A549 treated with Hydrocortisone at 1 μM for 4 hours (cell line): Measurements from ENCODE around the gene PDZD8. TPM values are rescaled to one million over a fixed set of nuclear protein-coding genes. Genes with fewer than 3 reads are reported as not detected.

Source experiments
- total RNA-seq: library from RNA; stranded (reverse); fragments of 200-300 nt; extraction: Qiagen RNA extraction; gene quantifications from 5 replicates; pipeline ENCODE4 v1.2.3, GENCODE V29; 2022

PDZD8 gene, protein sequence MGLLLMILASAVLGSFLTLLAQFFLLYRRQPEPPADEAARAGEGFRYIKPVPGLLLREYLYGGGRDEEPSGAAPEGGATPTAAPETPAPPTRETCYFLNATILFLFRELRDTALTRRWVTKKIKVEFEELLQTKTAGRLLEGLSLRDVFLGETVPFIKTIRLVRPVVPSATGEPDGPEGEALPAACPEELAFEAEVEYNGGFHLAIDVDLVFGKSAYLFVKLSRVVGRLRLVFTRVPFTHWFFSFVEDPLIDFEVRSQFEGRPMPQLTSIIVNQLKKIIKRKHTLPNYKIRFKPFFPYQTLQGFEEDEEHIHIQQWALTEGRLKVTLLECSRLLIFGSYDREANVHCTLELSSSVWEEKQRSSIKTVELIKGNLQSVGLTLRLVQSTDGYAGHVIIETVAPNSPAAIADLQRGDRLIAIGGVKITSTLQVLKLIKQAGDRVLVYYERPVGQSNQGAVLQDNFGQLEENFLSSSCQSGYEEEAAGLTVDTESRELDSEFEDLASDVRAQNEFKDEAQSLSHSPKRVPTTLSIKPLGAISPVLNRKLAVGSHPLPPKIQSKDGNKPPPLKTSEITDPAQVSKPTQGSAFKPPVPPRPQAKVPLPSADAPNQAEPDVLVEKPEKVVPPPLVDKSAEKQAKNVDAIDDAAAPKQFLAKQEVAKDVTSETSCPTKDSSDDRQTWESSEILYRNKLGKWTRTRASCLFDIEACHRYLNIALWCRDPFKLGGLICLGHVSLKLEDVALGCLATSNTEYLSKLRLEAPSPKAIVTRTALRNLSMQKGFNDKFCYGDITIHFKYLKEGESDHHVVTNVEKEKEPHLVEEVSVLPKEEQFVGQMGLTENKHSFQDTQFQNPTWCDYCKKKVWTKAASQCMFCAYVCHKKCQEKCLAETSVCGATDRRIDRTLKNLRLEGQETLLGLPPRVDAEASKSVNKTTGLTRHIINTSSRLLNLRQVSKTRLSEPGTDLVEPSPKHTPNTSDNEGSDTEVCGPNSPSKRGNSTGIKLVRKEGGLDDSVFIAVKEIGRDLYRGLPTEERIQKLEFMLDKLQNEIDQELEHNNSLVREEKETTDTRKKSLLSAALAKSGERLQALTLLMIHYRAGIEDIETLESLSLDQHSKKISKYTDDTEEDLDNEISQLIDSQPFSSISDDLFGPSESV
- total RNA-seq = 19.2 to 34.2 TPM (median 25.2 TPM) in 5 replicates

DNA sequence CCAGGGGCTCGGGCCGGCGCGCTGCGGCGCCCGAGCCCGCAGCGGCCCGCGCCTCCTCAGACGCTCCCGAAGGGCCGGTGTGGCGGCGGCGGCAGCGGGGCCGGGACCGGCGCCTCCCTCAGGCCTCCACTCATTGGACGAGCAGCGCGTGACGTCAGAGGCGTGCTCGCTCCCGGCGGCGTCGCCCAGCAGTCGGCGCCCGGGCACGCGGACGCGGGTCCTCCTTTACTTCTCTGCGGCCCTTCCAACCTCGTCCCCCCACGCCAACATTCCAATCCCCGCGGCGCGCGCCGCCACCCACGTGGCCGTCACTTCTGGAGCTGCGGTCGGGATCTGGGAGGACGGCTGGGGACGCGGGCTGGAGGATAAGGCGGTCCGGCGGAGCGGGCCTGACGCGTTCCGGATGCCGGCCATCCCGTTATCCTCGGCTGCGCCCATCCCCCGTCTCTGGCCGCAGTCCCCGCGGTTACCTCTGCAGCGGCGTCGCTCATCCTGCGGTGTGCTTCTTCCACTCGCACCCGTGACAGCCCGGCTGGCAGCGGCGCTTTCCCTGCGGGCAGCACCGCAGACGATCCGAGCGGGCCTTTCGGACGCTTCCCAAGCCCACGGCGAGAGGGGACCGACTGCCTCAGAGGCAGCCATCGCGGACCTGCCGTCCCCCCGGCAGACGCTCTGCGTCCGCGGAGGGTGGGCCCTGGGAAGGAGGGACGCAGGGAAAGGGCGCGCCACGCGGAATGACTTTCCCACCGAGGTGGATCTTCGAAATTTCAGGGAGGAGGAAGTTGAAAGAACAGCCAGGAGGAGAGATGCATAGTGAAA, at the start of gene PDZD8:
TSS of gene PDZD8 (minus strand) at position 81 of the 819 bp plus-strand sequence. CDS start 213 bp downstream, outside the sequence.

DNA sequence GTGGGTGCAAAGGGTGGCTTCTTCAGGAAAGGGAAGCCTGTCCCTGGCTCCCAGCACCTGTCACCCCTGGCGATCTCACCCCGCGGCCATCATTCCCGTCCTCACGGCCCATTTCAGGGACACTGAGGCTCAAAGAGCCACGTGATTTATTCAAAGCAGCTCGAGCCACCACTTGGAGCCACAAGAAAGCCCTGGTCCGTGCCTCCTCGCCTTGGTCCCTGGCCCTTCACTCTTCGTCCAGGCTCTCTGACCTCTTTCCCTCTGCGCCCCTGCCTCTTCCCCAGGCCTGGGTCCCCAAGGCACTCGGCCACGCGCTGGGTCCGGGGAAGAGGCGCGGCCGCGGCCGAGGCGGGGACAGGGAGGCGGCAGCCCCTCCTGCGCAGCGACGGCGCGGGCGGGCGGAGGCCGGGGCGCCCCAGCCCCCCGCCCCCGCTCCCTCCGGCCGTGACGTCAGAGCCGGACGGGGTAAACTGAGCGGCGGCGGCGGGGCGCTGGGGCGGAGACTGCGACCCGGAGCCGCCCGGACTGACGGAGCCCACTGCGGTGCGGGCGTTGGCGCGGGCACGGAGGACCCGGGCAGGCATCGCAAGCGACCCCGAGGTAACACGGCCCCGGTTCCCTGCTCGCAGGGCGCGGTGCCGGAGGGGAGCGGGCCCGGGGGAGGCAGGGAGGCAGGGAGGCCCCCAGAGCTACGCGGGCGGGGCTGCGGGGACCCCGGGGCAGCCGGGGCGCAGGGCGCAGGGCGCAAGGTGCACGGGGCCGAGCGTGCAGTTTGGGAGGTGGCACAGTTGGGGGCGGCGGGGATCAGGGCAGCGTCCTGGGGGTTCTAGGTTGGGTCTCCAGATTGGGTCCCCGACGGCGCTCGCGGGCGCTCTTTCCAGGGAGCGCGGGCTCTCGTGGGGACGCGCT, 134.4 kb downstream of the PDZD8 start, which contains the start of gene SLC18A2:
TSS of gene SLC18A2 (plus strand) at position 494 of the 909 bp plus-strand sequence. CDS start 580 bp downstream, outside the sequence.

Other genes starting within 250 kb of the PDZD8 start
- 1.3 to 1.6 TPM (median 1.5 TPM) in 5 replicates for gene VAX1, start 237.2 kb downstream of the PDZD8 start, total RNA-seq
- gene KCNK18, start 178.0 kb downstream of the PDZD8 start, total RNA-seq = not detected in 5 replicates
- 0.02 to 0.03 TPM (median 0.03 TPM) in 3 of 5 replicates, not detected in the others for gene SLC18A2, start 134.3 kb downstream of the PDZD8 start, total RNA-seq
- gene EMX2, start 167.3 kb upstream of the PDZD8 start, total RNA-seq = not detected in 5 replicates